Measurements from ENCODE around the gene BCAT1.

GRCh38 chr12:24872211-24872610 lies 76.7 kb downstream of the BCAT1 start:
- no peak for TF ChIP-seq EZH2 (IDR thresholded peaks at IDR 0.05; ENCODE audit: borderline replicate concordance, low read length)
- no peak for TF ChIP-seq CTCF (conservative IDR thresholded peaks at IDR 0.05 in 1 of 2, IDR thresholded peaks at IDR 0.05 in 1 of 2; ENCODE audit: extremely low read depth in 1 of 2, insufficient read depth in 1 of 2, low read depth in 1 of 2, low read length in 2 of 2)
